SU-DHL-6 (cell line): ENCODE results near the gene RNF8.

Experiments
- H2AFZ ChIP-seq: fragments of 200-600 bp; sonication (generic); 2 replicates; pipeline ENCODE4 v1.6.1; 2014; ENCODE audit warnings: low read depth, mild to moderate bottlenecking, moderate library complexity, mixed read lengths, antibody characterized with exemption, low read length; ENCODE audit not compliant: severe bottlenecking
- H3F3A ChIP-seq: fragments of 200-600 bp; shearing (Covaris generic); 2 replicates; pipeline ENCODE4 v1.6.0; 2016; ENCODE audit warnings: antibody characterized with exemption, mild to moderate bottlenecking; ENCODE audit not compliant: insufficient read depth
- H3K27ac ChIP-seq: fragments of 200-600 bp; sonication (generic); 2 replicates; pipeline ENCODE4 v1.5.1; 2016; ENCODE audit warnings: low read depth, mild to moderate bottlenecking, low read length, moderate library complexity, mixed read lengths
- H3K27me3 ChIP-seq: fragments of 200-600 bp; sonication (generic), shearing (Covaris generic); 2 replicates; pipeline ENCODE4 v1.6.0; 2014; ENCODE audit warnings: mild to moderate bottlenecking, low read length
- H3K36me3 ChIP-seq: fragments of 200-600 bp; sonication (generic); 2 replicates; pipeline ENCODE4 v1.6.1; 2014; ENCODE audit warnings: mild to moderate bottlenecking, low read length, mixed read lengths
- H3K4me2 ChIP-seq: fragments of 300-600, 200-600 bp; shearing (Covaris generic), sonication (generic); 2 replicates; pipeline ENCODE4 v1.6.0; 2014; ENCODE audit warnings: low read length, low read depth, mild to moderate bottlenecking; ENCODE audit not compliant: poor library complexity, severe bottlenecking
- H3K4me3 ChIP-seq: fragments of 200-600 bp; sonication (generic); 2 replicates; pipeline ENCODE4 v1.5.1; 2014; ENCODE audit warnings: antibody characterized with exemption, low read length, mild to moderate bottlenecking, mixed read lengths; ENCODE audit not compliant: insufficient read depth, poor library complexity, severe bottlenecking
- H3K79me2 ChIP-seq: fragments of 200-600 bp; sonication (generic); 2 replicates; pipeline ENCODE4 v1.6.1; 2014; ENCODE audit warnings: mild to moderate bottlenecking, low read length, moderate library complexity; ENCODE audit not compliant: insufficient read depth
- H3K9ac ChIP-seq: fragments of 200-600 bp; sonication (generic); 2 replicates; pipeline ENCODE4 v1.7.0; 2014; ENCODE audit warnings: mild to moderate bottlenecking, low read length
- H3K9me2 ChIP-seq: fragments of 200-600 bp; sonication (generic); replicated peaks from 2 replicates; pipeline ENCODE4 v1.6.1; 2014; ENCODE audit warnings: low read length; ENCODE audit not compliant: insufficient read depth
- H3K9me3 ChIP-seq: fragments of 200-600 bp; sonication (generic); 2 replicates; pipeline ENCODE4 v1.6.1; 2014; ENCODE audit warnings: low read length, mixed read lengths; ENCODE audit not compliant: insufficient read depth
- H4K20me1 ChIP-seq: fragments of 200-600 bp; sonication (generic); 2 replicates; pipeline ENCODE4 v1.6.1; 2014; ENCODE audit warnings: low read depth, mild to moderate bottlenecking, antibody characterized with exemption, low read length, moderate library complexity, mixed read lengths
- CTCF ChIP-seq: fragments of 200-600 bp; sonication (generic); IDR thresholded peaks from one replicate; pipeline ENCODE4 v1.5.1; 2017; ENCODE audit warnings: antibody characterized with exemption, mild to moderate bottlenecking, low read length, moderate library complexity; ENCODE audit not compliant: insufficient read depth, poor library complexity, severe bottlenecking
- EZH2phosphoT487 ChIP-seq: fragments of 200-600 bp; sonication (generic), shearing (Covaris generic); conservative IDR thresholded peaks from 2 replicates; pipeline ENCODE4 v1.6.1; 2018; ENCODE audit warnings: mild to moderate bottlenecking, antibody characterized with exemption, low read length, moderate library complexity, mixed read lengths

RNF8 gene

GRCh38 chr6:37382994-37383765 is 29.4 kb downstream of the RNF8 start:
- Histone ChIP-seq H3K36me3 (0 out of 2 replicates have a peak, but pooled peaks cover 4% of the 10 kb centered on the region), H2AFZ (no peak overlapping the region), H3K4me3 (no peak overlapping the region)

GRCh38 chr6:37388578-37388977 is 34.8 kb downstream of the RNF8 start:
- H3K9ac ChIP-seq = no peak overlapping the region
- H3K4me3 ChIP-seq = no peak overlapping the region
- no peak overlapping the region for H3K4me2 ChIP-seq
- H4K20me1 ChIP-seq = no peaks in the 10 kb centered on the region
- H3K36me3 ChIP-seq = peaks cover 4% of the 10 kb centered on the region; the same call in 1 of the 2 replicates
- no peak overlapping the region for H3K27ac ChIP-seq
- TF ChIP-seq CTCF (no peak), EZH2phosphoT487 (no peak)
- H3K79me2 ChIP-seq = no peaks in the 10 kb centered on the region
- H3K9me2 ChIP-seq = no peaks in the 10 kb centered on the region
- no peaks in the 10 kb centered on the region for H3K9me3 ChIP-seq
- no peaks in the 10 kb centered on the region for H3F3A ChIP-seq
- H2AFZ ChIP-seq = no peak overlapping the region
- H3K27me3 ChIP-seq = no peaks in the 10 kb centered on the region

More at GRCh38 chr6:37382994-37383765, 29.4 kb downstream of the RNF8 start:
- Histone ChIP-seq H3F3A (peaks cover 10% of the 10 kb centered on the region), H3K9ac (no peak overlapping the region), H3K4me2 (no peak overlapping the region), H3K27ac (no peak overlapping the region), H3K27me3 (no peaks in the 10 kb centered on the region), H4K20me1 (no peaks in the 10 kb centered on the region), H3K9me3 (no peaks in the 10 kb centered on the region), H3K9me2 (no peaks in the 10 kb centered on the region), H3K79me2 (no peaks in the 10 kb centered on the region)
- TF ChIP-seq CTCF (no peak), EZH2phosphoT487 (no peak)

GRCh38 chr6:37389857-37390256 is 36.1 kb downstream of the RNF8 start:
- Histone ChIP-seq H3K4me3 (no peak overlapping the region), H2AFZ (no peak overlapping the region), H3K9me3 (no peaks in the 10 kb centered on the region), H3K27me3 (no peaks in the 10 kb centered on the region), H3F3A (no peaks in the 10 kb centered on the region), H4K20me1 (no peaks in the 10 kb centered on the region), H3K27ac (no peak overlapping the region), H3K4me2 (no peak overlapping the region), H3K9me2 (no peaks in the 10 kb centered on the region), H3K79me2 (no peaks in the 10 kb centered on the region), H3K36me3 (peaks cover 4% of the 10 kb centered on the region; the same call in 1 of the 2 replicates), H3K9ac (no peak overlapping the region)
- TF ChIP-seq CTCF (no peak), EZH2phosphoT487 (no peak)
